Measurements from ENCODE around the gene XPR1.

DNA sequence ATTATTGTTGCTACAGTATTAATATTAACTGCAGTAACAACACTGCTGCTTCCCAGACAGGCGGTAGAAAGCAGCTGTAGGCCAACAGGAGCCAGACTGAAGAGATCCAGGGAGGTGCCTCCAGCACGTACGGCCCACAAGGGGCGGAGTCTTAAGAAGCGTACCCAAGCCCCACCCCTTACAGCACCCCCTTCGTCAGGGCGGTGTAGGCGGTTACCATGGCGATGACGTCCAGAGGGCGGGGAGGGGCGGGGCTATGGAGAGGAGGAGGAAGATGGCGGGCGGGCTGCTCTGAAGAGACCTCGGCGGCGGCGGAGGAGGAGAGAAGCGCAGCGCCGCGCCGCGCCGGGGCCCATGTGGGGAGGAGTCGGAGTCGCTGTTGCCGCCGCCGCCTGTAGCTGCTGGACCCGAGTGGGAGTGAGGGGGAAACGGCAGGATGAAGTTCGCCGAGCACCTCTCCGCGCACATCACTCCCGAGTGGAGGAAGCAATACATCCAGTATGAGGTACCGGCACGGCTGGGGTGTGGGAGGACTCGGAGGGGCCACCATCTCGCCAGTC lies at the start of gene XPR1:
- TF ChIP-seq, protein P1, sequence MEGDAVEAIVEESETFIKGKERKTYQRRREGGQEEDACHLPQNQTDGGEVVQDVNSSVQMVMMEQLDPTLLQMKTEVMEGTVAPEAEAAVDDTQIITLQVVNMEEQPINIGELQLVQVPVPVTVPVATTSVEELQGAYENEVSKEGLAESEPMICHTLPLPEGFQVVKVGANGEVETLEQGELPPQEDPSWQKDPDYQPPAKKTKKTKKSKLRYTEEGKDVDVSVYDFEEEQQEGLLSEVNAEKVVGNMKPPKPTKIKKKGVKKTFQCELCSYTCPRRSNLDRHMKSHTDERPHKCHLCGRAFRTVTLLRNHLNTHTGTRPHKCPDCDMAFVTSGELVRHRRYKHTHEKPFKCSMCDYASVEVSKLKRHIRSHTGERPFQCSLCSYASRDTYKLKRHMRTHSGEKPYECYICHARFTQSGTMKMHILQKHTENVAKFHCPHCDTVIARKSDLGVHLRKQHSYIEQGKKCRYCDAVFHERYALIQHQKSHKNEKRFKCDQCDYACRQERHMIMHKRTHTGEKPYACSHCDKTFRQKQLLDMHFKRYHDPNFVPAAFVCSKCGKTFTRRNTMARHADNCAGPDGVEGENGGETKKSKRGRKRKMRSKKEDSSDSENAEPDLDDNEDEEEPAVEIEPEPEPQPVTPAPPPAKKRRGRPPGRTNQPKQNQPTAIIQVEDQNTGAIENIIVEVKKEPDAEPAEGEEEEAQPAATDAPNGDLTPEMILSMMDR (optimal IDR thresholded peaks at IDR 0.05 in 1 of 3, IDR thresholded peaks at IDR 0.05 in 1 of 3, conservative IDR thresholded peaks at IDR 0.05 in 1 of 3; ENCODE audit: extremely low read depth in 1 of 3, insufficient read depth in 2 of 3, low read length in 3 of 3) = peak; percentile 4 to 39 (median 29)
- no peak for TF ChIP-seq EZH2 (IDR thresholded peaks at IDR 0.05; ENCODE audit: low read length)

Measured in keratinocyte (primary cell).